Pancreas (tissue), 10 donors: Measurements from ENCODE around the gene TTC13. TPM values are rescaled to one million over a fixed set of nuclear protein-coding genes. Genes with fewer than 3 reads are reported as not detected.
"Not testable (repeated sequence)": the region's sequence is repeated elsewhere in the genome, so short reads cannot be mapped to it uniquely, and the experiment has no call there.

Experiments
- ATAC-seq, 4 donors: fragments of 200-7000 bp; cut with Tn5 transposase; one replicate each; pipeline versions ENCODE4 v1.8.0 to v1.9.1; 2020; ENCODE audit warnings: mild to moderate bottlenecking in 4 of 4, moderate library complexity in 4 of 4
- DNase-seq, 6 donors: peaks; one replicate each; pipeline ENCODE4 v3.0.0-alpha.2; 2020
- FAIRE-seq: peaks from 2 replicates; lab custom pipeline; 2012; peaks lifted over from hg19 to GRCh38; lab: Jason Lieb, UNC
- H3K27ac ChIP-seq, 4 donors: fragments of 200-600 bp; sonication (generic); 1 replicate in 3 of 4; 2 replicates in 1 of 4; pipeline versions ENCODE4 v1.5.0 to v1.8.0; 2020
- H3K27me3 ChIP-seq, 4 donors: fragments of 200-600 bp; one replicate each; pipeline ENCODE4 v1.8.0; 2021
- H3K36me3 ChIP-seq, 3 donors: fragments of 200-600 bp; sonication (generic) in 1 of 3; one replicate each; pipeline versions ENCODE4 v1.5.0 to v1.8.0; 2020 to 2021
- H3K4me1 ChIP-seq, 3 donors: fragments of 200-600 bp; one replicate each; pipeline ENCODE4 v1.8.0; 2021
- H3K4me3 ChIP-seq, 4 donors: fragments of 200-600 bp; sonication (generic) in 2 of 4; one replicate each; pipeline versions ENCODE4 v1.5.0 to v1.8.0; 2020 to 2021
- H3K9me3 ChIP-seq, 4 donors: fragments of 200-600 bp; one replicate each; pipeline ENCODE4 v1.8.0; 2021
- CTCF ChIP-seq, 4 donors: fragments of 200-600 bp; sonication (generic) in 3 of 4; IDR thresholded peaks; one replicate each; pipeline versions ENCODE4 v1.5.0 to v1.8.0; 2021; ENCODE audit warnings: antibody characterized with exemption in 4 of 4
- WGBS, 2 donors: extraction: QIAGEN DNeasy Blood & Tissue Kit; methylation state at CpG; one replicate each; pipeline ENCODE4 v1.1.7; 2013; 5-methylcytosine and 5-hydroxymethylcytosine counted together
- intact Hi-C, 3 donors: fragments of 100-400 bp; cut with DNase I; formaldehyde crosslinking; loops; one replicate each; pipeline versions ENCODE4 v1.11.1 to v1.14.2; 2022
- polyA plus RNA-seq, 2 donors: library from polyadenylated mRNA; stranded (reverse); fragments of 200-250 nt; gene quantifications; one replicate each; pipeline ENCODE4 v1.2.3, GENCODE V29; 2013
- total RNA-seq, 6 donors: library from RNA; stranded (reverse); fragmentation: NEBNext Ultra II Directional in 4 of 6; extraction: Animal tissue kit (Norgen Biotek cat#: 25700) in 4 of 6; gene quantifications; one replicate each; pipeline versions ENCODE4 v1.2.1 to v1.2.4, GENCODE V29; 2021 to 2023
- donor health status: healthy with polysubstance abuse.
- donor health status: DM: no; HTN: no; CAD: no; lungs with moderate emphysema.
- donor health status: DM: no; HTN: no; CAD: no.
- donor health status: control.
- donor health status: control.
- donor health status: Bipolar disorder and iron deficiency.
- donor health status: DM: yes; HTN: yes; CAD: no.
- donor health status: DM: no; HTN: no; CAD: no.
- donor health status: DM: no; HTN: no; CAD: no.
- donor health status: DM: yes; HTN: yes; CAD: no.

TTC13 gene
- total and polyA plus RNA-seq, 8 donors = 5.3 to 17.0 (median 8.8) TPM

GRCh38 chr1:231011963-231012362 is 33.3 kb upstream of the TTC13 start:
- ATAC-seq (no peak), FAIRE-seq (no peak), DNase-seq (no peak)
- intact Hi-C loops = no loop called here
- H3K4me3 ChIP-seq = no peak overlapping the region
- 86 to 93% methylated on average over 5 of the region's 5 CpGs for WGBS, 2 donors
- H3K4me1 ChIP-seq = no peaks in the 10 kb centered on the region
- no peak overlapping the region for H3K27ac ChIP-seq
- no peaks in the 10 kb centered on the region for H3K27me3 ChIP-seq
- no peak for TF ChIP-seq CTCF (IDR thresholded peaks at IDR 0.05)
- no peaks in the 10 kb centered on the region for H3K36me3 ChIP-seq
- H3K9me3 ChIP-seq = no peaks in the 10 kb centered on the region

- no peak for FAIRE-seq
These were observed 32.7 kb upstream of the TTC13 start for GRCh38 chr1:231011360-231011759.

GRCh38 chr1:231007535-231007934 is 28.9 kb upstream of the TTC13 start:
- WGBS, 2 donors = 48 to 73% methylated on average over 1 of the region's 1 CpG

More at GRCh38 chr1:231011360-231011759, 32.7 kb upstream of the TTC13 start:
- no peaks in the 10 kb centered on the region for H3K9me3 ChIP-seq
- no peak for TF ChIP-seq CTCF (IDR thresholded peaks at IDR 0.05)
- intact Hi-C loops = no loop called here
- DNase-seq (no peak), ATAC-seq (no peak)
- H3K36me3 ChIP-seq = no peaks in the 10 kb centered on the region
- H3K4me1 ChIP-seq = no peaks in the 10 kb centered on the region
- H3K27me3 ChIP-seq = no peaks in the 10 kb centered on the region
- no peak overlapping the region for H3K27ac ChIP-seq
- 94 to 97% methylated on average over 2 of the region's 2 CpGs for WGBS, 2 donors
- no peak overlapping the region for H3K4me3 ChIP-seq

GRCh38 chr1:231001892-231002291 is 23.2 kb upstream of the TTC13 start:
- Histone ChIP-seq H3K4me1 (no peaks in the 10 kb centered on the region), H3K27ac (no peak overlapping the region), H3K9me3 (no peaks in the 10 kb centered on the region), H3K4me3 (no peak overlapping the region), H3K36me3 (peaks cover 3 to 43% (median 20%) of the 10 kb centered on the region in 3 donors), H3K27me3 (no peaks in the 10 kb centered on the region)
- ATAC-seq (no peak), FAIRE-seq (no peak), DNase-seq (no peak)
- no peak for TF ChIP-seq CTCF (IDR thresholded peaks at IDR 0.05)
- intact Hi-C loops = no loop called here

More at GRCh38 chr1:231007535-231007934, 28.9 kb upstream of the TTC13 start:
- FAIRE-seq, H3K9me3 ChIP-seq, intact Hi-C loops, H3K4me3 ChIP-seq, ATAC-seq, H3K36me3 ChIP-seq, DNase-seq, H3K4me1 ChIP-seq, H3K27me3 ChIP-seq, H3K27ac ChIP-seq: not testable (repeated sequence)

- Histone ChIP-seq H3K27ac (no peak overlapping the region), H3K4me1 (no peaks in the 10 kb centered on the region), H3K27me3 (no peaks in the 10 kb centered on the region), H3K4me3 (no peak overlapping the region), H3K36me3 (peaks cover 3 to 47% (median 20%) of the 10 kb centered on the region in 3 donors), H3K9me3 (no peaks in the 10 kb centered on the region)
- ATAC-seq = no peak
- intact Hi-C loops = no loop called here
- DNase-seq = no peak
- 98 to 100% methylated on average over 1 of the region's 1 CpG for WGBS, 2 donors
- FAIRE-seq = no peak
- TF ChIP-seq CTCF (IDR thresholded peaks at IDR 0.05) = no peak
These were observed 22.0 kb upstream of the TTC13 start for GRCh38 chr1:231000639-231001038.
